ENCODE results near the gene RPS6KA4.

GRCh38 chr11:64320556-64320955 is 38.4 kb upstream of the RPS6KA4 start:
- TF ChIP-seq CTCF (conservative IDR thresholded peaks at IDR 0.05 in 1 of 2, IDR thresholded peaks at IDR 0.05 in 1 of 2; ENCODE audit: extremely low read depth in 1 of 2, insufficient read depth in 1 of 2, low read depth in 1 of 2, low read length in 2 of 2) = no peak
- no peak for TF ChIP-seq EZH2 (IDR thresholded peaks at IDR 0.05; ENCODE audit: borderline replicate concordance, low read length)
